GM12873 (cell line): ENCODE measurements around the gene SNX2.

ENCODE experiments used
- TF ChIP-seq, protein P1 (sequence below): IDR thresholded peaks from 2 replicates; pipeline ENCODE4 v1.5.1; 2012; ENCODE audit warnings: low read depth, mild to moderate bottlenecking, moderate library complexity, low read length, control low read depth; ENCODE audit not compliant: insufficient read depth; ENCODE audit errors: missing control alignments

Gene SNX2

GRCh38 chr5:122844136-122844909 lies 69.4 kb downstream of the SNX2 start:
- TF ChIP-seq, protein P1, sequence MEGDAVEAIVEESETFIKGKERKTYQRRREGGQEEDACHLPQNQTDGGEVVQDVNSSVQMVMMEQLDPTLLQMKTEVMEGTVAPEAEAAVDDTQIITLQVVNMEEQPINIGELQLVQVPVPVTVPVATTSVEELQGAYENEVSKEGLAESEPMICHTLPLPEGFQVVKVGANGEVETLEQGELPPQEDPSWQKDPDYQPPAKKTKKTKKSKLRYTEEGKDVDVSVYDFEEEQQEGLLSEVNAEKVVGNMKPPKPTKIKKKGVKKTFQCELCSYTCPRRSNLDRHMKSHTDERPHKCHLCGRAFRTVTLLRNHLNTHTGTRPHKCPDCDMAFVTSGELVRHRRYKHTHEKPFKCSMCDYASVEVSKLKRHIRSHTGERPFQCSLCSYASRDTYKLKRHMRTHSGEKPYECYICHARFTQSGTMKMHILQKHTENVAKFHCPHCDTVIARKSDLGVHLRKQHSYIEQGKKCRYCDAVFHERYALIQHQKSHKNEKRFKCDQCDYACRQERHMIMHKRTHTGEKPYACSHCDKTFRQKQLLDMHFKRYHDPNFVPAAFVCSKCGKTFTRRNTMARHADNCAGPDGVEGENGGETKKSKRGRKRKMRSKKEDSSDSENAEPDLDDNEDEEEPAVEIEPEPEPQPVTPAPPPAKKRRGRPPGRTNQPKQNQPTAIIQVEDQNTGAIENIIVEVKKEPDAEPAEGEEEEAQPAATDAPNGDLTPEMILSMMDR, result no peak

DNA sequence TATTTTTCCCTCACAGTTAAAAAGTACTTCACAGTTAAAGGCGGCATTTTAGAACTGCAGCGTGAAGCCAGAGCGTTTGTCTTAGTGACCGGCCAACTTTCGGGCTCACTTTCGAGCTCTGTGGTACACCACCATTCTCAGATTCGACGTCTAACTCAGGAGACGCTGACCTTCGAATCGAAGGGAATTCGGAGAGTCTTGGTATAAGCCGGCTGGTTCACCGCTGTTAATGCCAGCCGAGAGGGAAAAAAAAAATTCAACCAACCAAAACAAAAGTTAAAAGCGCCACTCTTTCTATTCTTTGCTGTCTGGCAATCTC lies 70.0 kb downstream of the SNX2 start:
- TF ChIP-seq, protein P1, result no peak

DNA sequence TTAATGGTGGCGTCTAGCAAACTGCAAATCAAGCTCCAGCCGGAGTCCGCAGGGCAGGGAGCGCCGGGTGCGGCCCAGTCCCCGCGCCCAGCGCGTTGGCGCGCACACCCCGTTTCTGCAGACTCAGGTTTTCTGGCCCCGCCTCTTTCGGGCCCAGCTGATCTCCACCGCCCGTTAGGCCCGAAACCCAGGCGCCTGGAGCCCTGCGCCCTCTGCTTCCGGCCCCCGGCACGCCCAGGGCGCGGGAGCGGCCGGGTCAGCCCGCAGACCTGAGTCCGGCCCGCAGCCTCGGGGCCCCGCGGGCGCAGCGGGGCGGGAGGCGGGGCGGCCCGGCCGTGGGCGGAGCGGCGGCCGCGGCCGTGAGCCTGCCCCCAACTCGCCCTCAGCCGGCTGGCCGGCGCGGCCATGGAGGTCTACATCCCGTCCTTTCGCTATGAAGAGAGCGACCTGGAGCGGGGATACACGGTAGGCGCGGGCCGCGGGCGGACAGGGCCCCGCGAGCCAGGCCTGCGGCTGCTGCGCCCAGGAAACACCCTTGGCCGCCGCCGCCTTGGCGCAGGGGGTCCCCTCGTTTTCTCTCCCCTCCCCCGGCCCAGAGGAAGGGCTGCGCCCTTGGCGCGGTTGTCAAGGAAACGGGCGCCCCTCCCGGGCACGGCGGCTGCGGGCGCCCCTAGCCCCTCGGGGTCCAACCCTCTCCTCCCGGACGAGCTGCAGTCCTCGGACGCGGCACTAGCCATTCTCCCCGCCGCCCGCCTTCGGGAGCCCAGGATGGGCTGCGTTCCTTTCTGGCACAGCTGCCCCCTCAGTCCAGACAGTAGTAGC lies 70.6 kb downstream of the SNX2 start, which contains the start of gene SNX24:
TSS of gene SNX24 (plus strand) at position 385 of the 822 bp plus-strand sequence. CDS start at position 406, 21 bp downstream.
- TF ChIP-seq, protein P1, result no peak

DNA sequence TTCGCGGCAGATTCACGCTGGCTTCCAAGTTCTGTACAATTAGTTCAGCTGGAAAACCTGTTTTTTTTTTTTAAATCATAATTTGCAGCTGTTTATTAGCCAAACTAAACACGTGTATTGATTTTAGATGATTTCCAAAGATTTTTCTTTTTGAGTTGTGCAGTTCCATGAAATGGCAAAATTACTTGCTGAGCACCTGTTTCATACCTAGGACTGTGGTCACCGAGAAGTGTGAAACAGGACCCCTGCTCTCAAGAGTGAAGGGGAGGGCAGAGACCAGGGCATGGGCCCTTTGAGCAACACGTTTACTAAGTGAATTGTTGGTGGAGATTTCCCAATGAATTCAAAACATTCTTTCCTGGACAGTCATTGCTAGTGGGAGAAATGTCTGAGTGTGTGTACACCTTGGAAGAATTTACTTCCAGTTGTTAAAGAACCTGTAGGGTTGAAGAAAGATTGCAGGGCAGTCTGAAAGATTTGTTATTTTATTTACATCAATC lies 71.2 kb downstream of the SNX2 start:
- TF ChIP-seq, protein P1, result no peak

GRCh38 chr5:122847687-122848081 lies 72.8 kb downstream of the SNX2 start:
- TF ChIP-seq, protein P1, result no peak

GRCh38 chr5:122849771-122850170 lies 74.9 kb downstream of the SNX2 start:
- TF ChIP-seq, protein P1, result no peak

DNA sequence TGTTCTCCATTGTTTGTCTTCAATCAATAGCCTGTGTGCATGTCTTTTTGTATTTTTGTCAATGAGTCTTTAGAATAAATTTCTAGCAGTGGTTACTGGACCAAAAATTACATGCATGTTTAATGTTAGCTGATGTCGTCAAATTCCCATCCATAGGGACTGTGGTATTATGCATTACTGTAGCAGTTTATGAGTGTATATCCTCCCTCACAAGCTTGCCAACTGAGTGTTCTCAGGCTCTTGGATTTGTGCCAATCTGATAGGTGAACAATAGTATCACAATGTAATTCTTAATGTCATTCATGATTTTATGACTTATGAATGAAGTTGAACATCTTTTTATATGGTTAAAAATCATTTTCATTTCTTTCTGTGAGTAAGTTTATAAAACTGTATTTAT lies 83.6 kb downstream of the SNX2 start:
- TF ChIP-seq, protein P1, result no peak
